Heart left ventricle (tissue), 16 donors: Measurements from ENCODE around the gene SCYGR3. TPM values are rescaled to one million over a fixed set of nuclear protein-coding genes. Genes with fewer than 3 reads are reported as not detected.

Source experiments
- ATAC-seq, 4 donors: fragments of 200-7000 bp; cut with Tn5 transposase; one replicate each; pipeline ENCODE4 v1.9.1; 2020 to 2022; ENCODE audit warnings: moderate library complexity in 4 of 4, mild to moderate bottlenecking in 3 of 4, moderate number of reproducible peaks in 1 of 4
- DNase-seq, 5 donors: peaks; one replicate each; pipeline ENCODE4 v3.0.0-alpha.2; 2020
- H3K27ac ChIP-seq, 12 donors: fragments of 200-600 bp; sonication (generic) in 4 of 12; one replicate each; pipeline versions ENCODE4 v1.5.0 to v1.8.0; 2016 to 2022; ENCODE audit warnings: mild to moderate bottlenecking in 2 of 12
- H3K27me3 ChIP-seq, 9 donors: fragments of 200-600 bp; sonication (generic) in 2 of 9; one replicate each; pipeline versions ENCODE4 v1.5.1 to v1.8.0; 2016 to 2022; ENCODE audit warnings: mild to moderate bottlenecking in 3 of 9
- H3K36me3 ChIP-seq, 9 donors: fragments of 200-600 bp; sonication (generic) in 2 of 9; one replicate each; pipeline versions ENCODE4 v1.5.0 to v1.8.0; 2018 to 2022; ENCODE audit warnings: mild to moderate bottlenecking in 2 of 9
- H3K4me1 ChIP-seq, 12 donors: fragments of 200-600 bp; sonication (generic) in 4 of 12; one replicate each; pipeline versions ENCODE4 v1.5.0 to v1.8.0; 2016 to 2022; ENCODE audit warnings: mild to moderate bottlenecking in 3 of 12
- H3K4me3 ChIP-seq, 12 donors: fragments of 200-600 bp; sonication (generic) in 4 of 12; one replicate each; pipeline versions ENCODE4 v1.5.0 to v1.8.0; 2017 to 2022; ENCODE audit warnings: mild to moderate bottlenecking in 9 of 12, moderate library complexity in 4 of 12
- H3K9me3 ChIP-seq, 12 donors: fragments of 200-600 bp; sonication (generic) in 4 of 12; one replicate each; pipeline versions ENCODE4 v1.5.0 to v1.8.0; 2016 to 2022; ENCODE audit warnings: mild to moderate bottlenecking in 1 of 12
- POLR2A ChIP-seq, 2 donors: fragments of 450-650 bp; IDR thresholded peaks; one replicate each; pipeline ENCODE4 v1.6.1; 2017; ENCODE audit warnings: antibody characterized with exemption in 2 of 2, mild to moderate bottlenecking in 2 of 2, moderate library complexity in 2 of 2
- WGBS, 4 donors: extraction: QIAGEN DNeasy Blood & Tissue Kit in 2 of 4; methylation state at CpG; one replicate each; pipeline versions ENCODE4 v1.1.5 to v1.1.7; 2013 to 2018; 5-methylcytosine and 5-hydroxymethylcytosine counted together
- intact Hi-C, 10 donors: fragments of 100-400 bp; cut with DNase I; formaldehyde crosslinking; loops; one replicate each; pipeline versions ENCODE4 v1.11.1 to v1.14.2; 2022
- long read RNA-seq, 3 donors: library from polyadenylated mRNA; unstranded; transcript quantifications; one replicate each; pipeline ENCODE4 v2.0.0, GENCODE V29; 2020 to 2021
- polyA plus RNA-seq, 2 donors: library from polyadenylated mRNA; stranded (reverse); fragments of 200-250 nt; gene quantifications; one replicate each; pipeline ENCODE4 v1.2.3, GENCODE V29; 2013
- total RNA-seq, 9 donors: library from RNA; depleted of rRNA in 2 of 9; stranded (reverse); fragments of >200 nt in 2 of 9; fragmentation: NEBNext Ultra II Directional in 3 of 9; extraction: Animal tissue kit (Norgen Biotek cat#: 25700) in 3 of 9; gene quantifications; one replicate each; pipeline versions ENCODE4 v1.1.0 to v1.2.4, GENCODE V29; 2016 to 2023
- TF ChIP-seq, protein P1 (sequence below), 12 donors: fragments of 200-600 bp; sonication (generic) in 4 of 12; IDR thresholded peaks; one replicate each; pipeline versions ENCODE4 v1.5.0 to v1.8.0; 2018 to 2022; ENCODE audit warnings: antibody characterized with exemption in 12 of 12, mild to moderate bottlenecking in 5 of 12
- donor health status: ischemic (EF 13 %, LVEDD 7.1; RV severe dilation, severe dysfunction).
- donor health status: healthy with polysubstance abuse.
- donor health status: DM: no; HTN: yes; CAD: no.
- donor health status: DM: no; HTN: no; CAD: no.
- donor health status: ischemic (EF 25% LVEDD 6.9; RV normal size, moderate dysfunction).
- donor health status: ischemic (EF 25% LVEDD 5.7; RV mildly dilated, moderate dysfunction).
- donor health status: healthy.
- donor health status: DM: yes; HTN: yes; CAD: no.
- donor health status: ischemic (EF 35%, LVEDD 5.7; RV mildly dilated, moderate dysfunction).
- donor health status: nonischemic (EF 11% LVEDD 7.7; RV severe dilation, severe dysfunction).
- donor health status: DM: yes; HTN: yes; CAD: no.
- donor health status: PGD.
- donor health status: ischemic (EF 29% LVEDD 5.4; RV normal size, mild dysfunction).
- donor health status: nonischemic (EF 23%, LVEDD 6.1; RV moderate dilation, normal function).

The SCYGR3 gene, protein sequence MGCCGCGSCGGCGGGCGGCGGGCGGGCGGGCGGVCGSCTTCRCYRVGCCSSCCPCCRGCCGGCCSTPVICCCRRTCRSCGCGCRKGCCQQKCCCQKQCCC
- total RNA-seq (not detected), polyA plus RNA-seq (not detected)
- long read RNA-seq, donor 1 = 0 reads
- long read RNA-seq, donor 2 = 0 reads
- long read RNA-seq, donor 3 = 0 reads

DNA sequence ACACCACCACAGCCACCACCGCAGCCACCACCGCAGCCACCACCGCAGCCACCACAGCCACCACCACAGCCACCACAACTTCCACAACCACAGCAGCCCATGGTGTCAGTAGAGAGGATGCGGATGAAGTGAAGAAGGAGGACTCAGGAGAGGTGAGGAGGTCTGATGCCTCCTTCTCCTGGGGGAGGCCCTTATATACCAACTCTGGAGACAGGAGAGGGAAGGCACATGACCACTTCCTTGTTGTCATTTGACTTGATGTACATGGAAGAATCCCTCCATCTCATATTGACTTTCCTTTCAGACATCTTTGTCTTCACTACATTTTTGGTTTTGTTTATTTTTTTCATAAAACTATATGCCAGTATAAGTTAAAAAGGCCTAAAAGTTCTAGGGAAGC, at the start of gene SCYGR3:
Gene SCYGR3, minus strand, starts transcription at position 101 of the 400 bp plus-strand sequence. Its CDS starts 0 bp downstream, at position 101.
- ATAC-seq (no peak), DNase-seq (no peak)
- TF ChIP-seq POLR2A (IDR thresholded peaks at IDR 0.05) = no peak
- TF ChIP-seq, protein P1, sequence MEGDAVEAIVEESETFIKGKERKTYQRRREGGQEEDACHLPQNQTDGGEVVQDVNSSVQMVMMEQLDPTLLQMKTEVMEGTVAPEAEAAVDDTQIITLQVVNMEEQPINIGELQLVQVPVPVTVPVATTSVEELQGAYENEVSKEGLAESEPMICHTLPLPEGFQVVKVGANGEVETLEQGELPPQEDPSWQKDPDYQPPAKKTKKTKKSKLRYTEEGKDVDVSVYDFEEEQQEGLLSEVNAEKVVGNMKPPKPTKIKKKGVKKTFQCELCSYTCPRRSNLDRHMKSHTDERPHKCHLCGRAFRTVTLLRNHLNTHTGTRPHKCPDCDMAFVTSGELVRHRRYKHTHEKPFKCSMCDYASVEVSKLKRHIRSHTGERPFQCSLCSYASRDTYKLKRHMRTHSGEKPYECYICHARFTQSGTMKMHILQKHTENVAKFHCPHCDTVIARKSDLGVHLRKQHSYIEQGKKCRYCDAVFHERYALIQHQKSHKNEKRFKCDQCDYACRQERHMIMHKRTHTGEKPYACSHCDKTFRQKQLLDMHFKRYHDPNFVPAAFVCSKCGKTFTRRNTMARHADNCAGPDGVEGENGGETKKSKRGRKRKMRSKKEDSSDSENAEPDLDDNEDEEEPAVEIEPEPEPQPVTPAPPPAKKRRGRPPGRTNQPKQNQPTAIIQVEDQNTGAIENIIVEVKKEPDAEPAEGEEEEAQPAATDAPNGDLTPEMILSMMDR (IDR thresholded peaks at IDR 0.05) = no peak
- Histone ChIP-seq H3K27ac (no peak within 1 kb of the TSS), H3K4me1 (no peaks in the 10 kb centered on the region), H3K9me3 (no peaks in the 10 kb centered on the region), H3K4me3 (no peak within 1 kb of the TSS), H3K27me3 (peaks cover 0 to 8% (median 3%) of the 10 kb centered on the region in 9 donors), H3K36me3 (no peaks in the 10 kb centered on the region)
- 96 to 99% (median 98%) methylated on average over 4 of the region's 4 CpGs for WGBS, 4 donors
- intact Hi-C loops = no loop called here

DNA sequence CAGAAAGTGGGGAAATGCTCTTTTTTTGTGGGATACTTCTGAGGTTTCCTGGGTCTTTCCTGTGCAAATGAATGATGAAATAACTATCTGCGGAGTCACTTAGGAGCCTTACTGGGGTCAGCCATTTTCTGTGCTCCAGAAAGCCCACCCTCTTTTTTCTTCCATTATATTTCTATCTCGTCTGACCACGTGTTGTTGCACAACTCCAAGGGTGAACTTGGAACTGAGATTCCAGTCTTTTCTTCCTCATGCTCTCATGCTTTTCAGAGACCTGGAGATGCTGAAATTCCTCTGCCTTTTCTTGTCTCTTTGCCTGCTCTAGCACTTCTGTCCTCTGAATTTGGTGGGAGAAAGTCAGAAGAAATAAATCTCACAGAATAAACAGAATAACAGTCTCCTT, 47.2 kb upstream of the SCYGR3 start:
- intact Hi-C loops = loop anchor here in 2 of 10 donors (5.0 to 10.0 kb wide), 2 partner anchors 100 to 197 kb away; no protein-coding TSS in a partner anchor
- TF ChIP-seq, protein P1 (IDR thresholded peaks at IDR 0.05) = no peak
- TF ChIP-seq POLR2A (IDR thresholded peaks at IDR 0.05) = no peak
- Histone ChIP-seq H3K27me3 (no peaks in the 10 kb centered on the region), H3K9me3 (no peaks in the 10 kb centered on the region), H3K27ac (no peak overlapping the region), H3K36me3 (no peaks in the 10 kb centered on the region), H3K4me3 (no peak overlapping the region), H3K4me1 (peaks cover 0 to 7% (median 0%) of the 10 kb centered on the region in 12 donors)
- 51 to 62% (median 52%) methylated on average over 3 of the region's 3 CpGs for WGBS, 4 donors
- no peak for DNase-seq
- ATAC-seq = no peak

DNA sequence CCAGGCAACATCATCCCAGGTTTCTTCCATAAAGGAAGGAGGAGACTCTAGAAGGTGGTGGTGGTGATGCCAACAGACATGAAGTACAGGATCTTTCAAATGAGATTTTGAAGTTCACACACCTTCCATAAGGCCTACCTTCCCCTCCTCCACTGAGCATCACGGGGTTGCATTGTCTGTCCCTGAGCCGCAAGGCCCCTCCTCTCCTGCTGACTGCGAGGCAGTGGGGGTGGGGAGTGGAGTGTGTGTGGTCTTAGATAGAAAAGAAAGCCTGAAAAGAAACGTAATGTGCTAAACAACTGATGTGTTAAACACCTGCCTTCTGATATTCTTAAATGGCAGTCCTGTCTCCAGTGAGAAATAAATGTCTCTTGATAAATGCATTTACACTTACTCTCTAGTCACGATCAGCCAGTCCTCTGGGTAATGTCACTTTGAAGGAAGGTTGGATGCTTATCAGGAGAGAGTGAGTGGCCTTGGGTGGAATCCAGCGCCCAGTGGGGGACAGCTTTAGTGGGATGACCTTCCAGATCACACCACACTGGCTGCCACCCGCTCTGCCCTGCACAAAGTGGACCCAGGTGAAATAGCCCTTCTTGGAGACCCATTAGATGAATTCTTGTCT, 46.5 kb upstream of the SCYGR3 start:
- intact Hi-C loops = loop anchor here in 2 of 10 donors (5.0 to 10.0 kb wide), 2 partner anchors 101 to 196 kb away; no protein-coding TSS in a partner anchor

More for the DNA sequence above, 46.5 kb upstream of the SCYGR3 start:
- ATAC-seq = peak in 1 of 4 donors; percentile 61
- H3K9me3 ChIP-seq = no peaks in the 10 kb centered on the region
- TF ChIP-seq, protein P1 (IDR thresholded peaks at IDR 0.05) = no peak
- no peak for TF ChIP-seq POLR2A (IDR thresholded peaks at IDR 0.05)
- H3K4me3 ChIP-seq = no peak overlapping the region
- H3K4me1 ChIP-seq = peaks cover 0 to 7% (median 0%) of the 10 kb centered on the region in 12 donors
- peak in 1 of 5 donors; percentile 7 for DNase-seq
- no peaks in the 10 kb centered on the region for H3K27me3 ChIP-seq
- H3K36me3 ChIP-seq = no peaks in the 10 kb centered on the region
- H3K27ac ChIP-seq = no peak overlapping the region
- WGBS, 4 donors = 23 to 34% (median 26%) methylated on average over 7 of the region's 7 CpGs
